ENCODE measurements around the gene UBE3B.

The UBE3B gene

DNA sequence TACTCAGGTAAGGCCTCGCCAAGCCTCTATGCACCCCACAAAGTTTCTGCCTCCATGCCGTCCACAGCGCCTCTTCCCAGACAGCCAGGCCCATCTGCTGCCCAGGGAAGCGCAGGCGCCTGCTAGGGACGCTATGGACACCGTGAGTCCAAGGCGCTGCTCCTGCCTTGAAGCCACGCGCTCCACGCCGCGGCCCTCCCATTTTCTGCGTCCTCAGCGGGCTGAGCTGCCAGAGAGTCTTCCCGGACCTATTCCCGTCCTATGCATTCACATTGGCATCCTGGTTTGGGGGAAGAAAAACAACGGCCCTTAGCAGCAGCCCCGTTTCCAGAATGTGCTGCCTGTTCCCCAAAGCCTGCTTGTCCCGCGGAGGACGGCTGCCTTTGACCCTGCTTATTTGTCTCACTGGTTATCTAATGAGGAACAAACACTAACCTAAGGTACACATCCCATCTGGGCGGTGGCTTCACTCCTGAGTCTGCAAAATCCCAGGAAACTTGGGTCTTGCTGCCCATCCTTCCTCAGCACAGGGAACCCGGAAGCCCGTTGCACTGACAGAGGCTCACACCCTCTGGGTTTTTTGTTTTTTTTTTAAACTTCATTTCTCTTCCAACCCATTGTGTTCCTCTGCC, 57.9 kb downstream of the UBE3B start:
- DNase-seq: no peak

DNA sequence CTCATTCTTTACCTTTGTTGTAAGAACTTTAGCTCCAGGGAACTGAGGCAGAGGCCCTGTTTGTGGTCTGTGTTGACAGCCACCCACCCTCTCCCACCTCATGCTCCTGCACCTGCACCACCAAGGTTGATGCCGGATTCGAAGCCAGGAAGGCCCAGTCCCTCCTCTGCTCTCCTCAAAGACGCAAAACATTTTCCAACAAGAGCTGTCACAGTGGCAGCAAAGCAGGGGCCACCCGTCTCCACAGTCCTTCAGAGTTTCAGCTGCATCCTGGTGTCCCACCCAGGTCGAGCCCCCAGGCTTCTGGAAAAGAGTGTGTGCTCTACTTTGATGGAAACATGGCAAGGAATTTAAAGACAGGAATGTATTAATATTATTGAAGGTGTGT, 58.4 kb downstream of the UBE3B start:
- DNase-seq: no peak

DNA sequence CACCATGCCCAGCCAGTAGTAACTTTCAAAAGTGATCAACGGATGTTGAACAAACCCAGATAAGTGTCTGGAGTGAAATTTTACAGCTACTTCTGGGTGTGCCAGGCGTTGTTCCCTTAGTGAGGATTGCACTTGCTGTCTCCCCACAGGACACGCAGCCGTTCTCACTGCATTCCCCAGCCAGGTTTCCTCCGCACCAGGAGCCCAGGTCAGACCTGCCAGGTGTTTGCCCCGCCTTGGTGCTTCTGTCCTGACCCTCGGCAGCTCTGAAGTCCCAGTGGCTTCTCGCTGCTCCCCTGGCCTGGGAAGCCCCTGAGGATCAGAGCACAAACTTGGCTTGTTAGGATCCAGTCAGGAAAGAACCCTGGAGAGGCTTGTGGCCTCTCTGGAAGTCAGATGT, 59.7 kb downstream of the UBE3B start:
- no peak for DNase-seq

DNA sequence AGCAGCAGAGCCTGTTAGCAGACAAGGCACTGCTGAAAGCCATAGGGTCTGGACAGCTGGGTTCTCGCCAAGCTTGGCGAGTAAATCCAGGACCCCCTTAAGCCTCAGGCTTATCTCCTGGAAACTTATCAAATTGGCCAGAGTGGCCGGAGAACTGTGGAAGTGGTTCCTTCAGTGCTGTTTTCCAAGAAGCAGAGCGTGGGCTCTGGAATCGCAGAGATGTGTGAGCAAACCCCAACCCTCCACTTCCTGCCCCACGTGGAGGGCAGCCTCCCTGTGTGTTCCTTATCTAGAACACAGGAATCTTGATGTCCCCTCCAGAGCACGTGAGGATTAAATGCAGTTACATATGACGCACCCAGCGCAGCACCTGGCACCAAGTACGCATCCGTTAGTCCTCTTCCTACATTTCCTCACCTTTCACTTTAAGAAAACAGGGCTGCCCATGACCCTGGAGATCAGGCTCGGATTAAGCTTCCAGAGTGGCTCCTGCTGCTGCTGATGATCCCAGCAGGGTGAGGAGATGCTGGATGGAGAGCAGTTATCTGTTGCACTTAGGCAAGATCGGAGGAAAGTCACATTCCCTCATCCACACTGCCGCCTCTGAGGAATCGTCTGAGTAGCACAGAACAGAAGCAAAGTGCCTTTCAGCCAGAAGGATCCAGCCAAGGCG, 60.9 kb downstream of the UBE3B start:
- DNase-seq: no peak

DNA sequence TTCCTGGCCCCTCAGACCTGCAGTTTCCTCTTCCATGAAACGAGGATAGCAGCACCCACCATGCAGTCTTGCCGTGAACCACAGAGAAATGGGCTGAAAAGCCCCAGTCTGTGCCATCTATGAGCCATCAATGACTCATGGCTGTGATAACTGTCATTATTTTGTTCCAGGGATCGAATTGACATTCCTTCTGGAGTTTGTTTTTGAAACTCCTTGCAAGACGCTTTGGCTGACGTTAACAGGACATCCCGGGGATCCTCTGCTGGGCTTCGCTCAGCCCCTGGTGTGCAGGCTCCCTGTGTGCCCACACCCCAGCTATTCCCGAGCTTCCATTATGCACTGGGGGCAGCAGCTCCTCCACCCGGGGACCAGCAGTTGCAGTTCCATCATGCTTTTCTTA, 62.1 kb downstream of the UBE3B start:
- no peak for DNase-seq

DNA sequence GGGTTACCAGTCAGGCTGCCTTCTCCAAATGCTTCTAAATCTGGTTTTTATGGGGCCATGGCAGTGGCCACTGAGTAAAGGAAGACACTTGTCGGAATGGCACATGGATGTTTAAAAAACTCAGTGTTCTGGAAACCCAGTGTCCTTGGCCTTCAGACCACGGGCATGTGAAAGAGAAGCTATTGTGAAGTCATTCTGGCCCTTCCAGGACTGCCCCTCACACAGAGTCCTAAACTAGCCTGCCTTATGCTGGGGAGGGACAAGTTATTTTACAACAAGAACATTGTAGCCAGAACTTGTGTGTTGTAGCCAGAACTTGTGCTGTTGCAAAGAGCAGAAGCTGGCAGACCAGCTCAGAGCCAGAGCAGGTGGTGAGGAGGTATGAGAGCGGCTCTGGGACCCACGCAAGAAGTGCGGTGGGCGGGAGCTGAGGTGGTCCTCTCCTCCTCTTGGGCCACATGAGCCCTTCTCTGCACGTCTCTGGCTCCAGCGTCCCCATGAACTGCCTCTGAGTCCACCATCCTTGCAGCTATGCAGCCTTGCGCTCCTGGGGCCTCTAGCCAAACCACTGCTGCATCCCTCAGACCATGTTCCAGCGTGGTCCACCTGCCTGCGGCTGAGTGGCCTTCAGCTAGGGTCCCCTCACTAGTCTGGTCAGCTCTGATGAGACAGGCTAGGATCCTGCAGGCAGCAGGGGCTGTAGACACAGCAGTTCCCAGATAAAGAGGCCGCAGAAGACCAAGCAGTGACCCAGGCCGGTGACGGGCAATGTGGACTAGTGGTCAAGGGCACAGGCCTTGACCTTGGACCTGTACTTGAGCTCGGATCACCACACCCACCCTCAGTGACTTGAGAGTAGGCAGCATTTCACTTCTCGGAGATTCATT, 63.3 kb downstream of the UBE3B start:
- DNase-seq: no peak

DNA sequence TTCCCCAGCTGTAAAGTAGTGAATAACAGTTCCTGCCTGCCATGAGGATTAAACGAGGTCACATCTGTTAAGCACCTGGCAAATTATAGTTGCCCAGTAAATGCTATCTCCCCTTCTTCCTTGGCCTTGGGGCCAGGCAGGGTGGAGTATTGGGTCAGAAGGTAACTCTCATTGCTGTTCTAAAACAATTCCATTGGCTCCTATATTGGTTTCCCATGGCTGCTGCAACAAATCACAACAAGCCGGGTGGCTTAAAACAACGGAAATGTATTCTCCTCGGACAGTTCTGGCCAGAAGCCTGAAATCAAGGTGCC, 63.9 kb downstream of the UBE3B start:
- DNase-seq: no peak

DNA sequence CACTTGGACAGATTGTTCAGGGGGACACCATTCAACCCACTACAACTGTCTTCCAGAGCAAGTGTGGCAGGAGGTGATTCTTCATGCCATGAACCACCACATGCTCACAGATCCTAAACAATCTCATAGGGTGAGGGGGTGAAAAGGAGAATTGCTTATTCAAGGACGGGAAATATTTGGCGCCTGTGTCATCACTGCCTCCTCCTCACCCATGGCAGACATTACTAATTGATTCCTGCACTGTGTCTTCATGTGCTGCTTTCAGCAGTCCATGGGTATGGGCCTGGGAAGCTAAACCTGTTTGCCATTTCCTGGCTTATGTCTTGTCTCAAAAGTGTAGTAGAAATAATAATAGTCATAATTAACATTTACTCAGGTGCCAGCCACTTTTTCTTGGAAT, 64.6 kb downstream of the UBE3B start:
- no peak for DNase-seq

DNA sequence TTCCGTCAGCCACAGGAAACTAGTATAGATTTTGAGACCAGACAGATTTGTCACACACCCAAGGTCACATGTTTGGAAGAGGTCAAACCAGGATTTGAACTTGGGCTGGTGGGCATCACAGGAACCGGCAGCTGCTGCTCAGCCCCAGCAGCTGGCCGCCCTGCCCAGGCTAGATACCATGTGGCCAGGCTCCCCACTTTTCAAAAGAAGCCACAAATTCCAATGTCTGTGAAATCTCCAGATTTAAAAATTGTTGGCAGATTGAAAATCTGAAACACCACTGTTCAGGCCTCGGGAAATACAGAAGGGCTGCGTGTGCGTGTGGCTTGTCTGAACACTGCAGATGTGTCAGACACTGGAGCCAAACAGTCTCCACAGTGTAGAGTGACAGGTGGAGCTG, 65.4 kb downstream of the UBE3B start:
- no peak for DNase-seq

DNA sequence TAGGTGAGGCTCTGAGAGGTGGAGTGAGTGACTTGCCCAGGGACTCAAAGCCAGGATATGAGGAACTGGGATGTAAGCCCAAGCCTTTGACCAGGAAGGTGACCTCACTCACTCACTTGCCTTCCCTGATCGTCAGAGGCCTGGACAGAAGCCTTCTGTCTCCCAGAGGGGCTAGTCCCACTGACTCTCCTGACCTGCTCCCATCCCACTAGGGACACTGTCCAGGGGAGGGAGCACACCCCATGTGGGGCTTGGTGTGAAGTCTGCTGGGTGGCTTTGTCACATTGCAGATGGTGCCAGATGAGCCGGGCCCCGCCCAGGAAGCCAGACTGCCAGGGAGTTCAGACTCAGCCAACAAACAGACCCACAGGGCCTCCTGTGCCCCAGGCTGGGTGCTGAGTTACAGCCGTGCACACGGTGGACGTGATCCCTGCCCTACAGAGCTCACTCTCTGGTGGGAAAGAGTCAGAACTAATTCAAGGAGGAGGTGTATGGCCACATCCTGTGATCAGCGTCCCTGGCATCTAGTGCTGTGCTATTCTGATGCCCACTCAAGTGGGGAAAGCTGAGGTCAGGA, 67.6 kb downstream of the UBE3B start:
- DNase-seq: peak in 1 of 2 experiments; percentile 7

DNA sequence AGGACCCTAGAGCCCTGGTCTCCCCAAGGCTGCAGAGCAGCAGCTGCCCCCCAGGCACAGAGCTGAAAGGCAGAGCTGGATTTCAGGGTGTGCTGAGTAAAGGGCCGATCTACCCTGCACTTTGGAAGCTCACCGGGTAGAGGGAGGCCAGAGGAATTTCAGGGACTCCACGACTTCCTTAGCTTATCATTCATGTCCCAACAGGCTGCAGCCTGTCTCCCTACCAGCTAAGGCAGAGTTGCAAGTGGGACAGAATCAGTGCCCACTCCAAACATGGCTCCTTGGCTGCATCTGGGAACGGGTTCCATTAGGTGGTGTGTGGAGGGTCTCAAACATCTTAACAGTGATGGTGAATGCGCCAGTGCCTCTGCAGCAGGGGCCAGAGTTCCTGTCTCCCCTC, 68.4 kb downstream of the UBE3B start:
- DNase-seq: no peak

DNA sequence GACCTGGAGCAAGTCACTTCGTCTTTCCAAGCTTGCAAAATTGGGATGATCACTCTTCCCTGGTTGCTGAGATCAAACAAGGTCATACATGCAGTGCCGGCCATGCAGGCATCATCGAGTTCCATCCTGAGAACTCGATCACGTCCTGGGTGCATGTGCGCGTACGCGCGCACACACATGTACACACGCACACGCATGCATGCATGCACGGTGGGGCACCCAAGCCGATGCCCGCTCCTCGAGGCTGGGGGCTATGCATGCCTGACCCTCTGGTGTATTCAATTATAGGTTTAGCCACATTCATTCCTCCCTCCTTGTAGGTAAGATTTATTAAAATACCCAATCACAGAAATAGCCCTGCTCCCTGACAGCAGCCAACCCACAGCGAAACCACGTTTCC, 69.9 kb downstream of the UBE3B start:
- no peak for DNase-seq

DNA sequence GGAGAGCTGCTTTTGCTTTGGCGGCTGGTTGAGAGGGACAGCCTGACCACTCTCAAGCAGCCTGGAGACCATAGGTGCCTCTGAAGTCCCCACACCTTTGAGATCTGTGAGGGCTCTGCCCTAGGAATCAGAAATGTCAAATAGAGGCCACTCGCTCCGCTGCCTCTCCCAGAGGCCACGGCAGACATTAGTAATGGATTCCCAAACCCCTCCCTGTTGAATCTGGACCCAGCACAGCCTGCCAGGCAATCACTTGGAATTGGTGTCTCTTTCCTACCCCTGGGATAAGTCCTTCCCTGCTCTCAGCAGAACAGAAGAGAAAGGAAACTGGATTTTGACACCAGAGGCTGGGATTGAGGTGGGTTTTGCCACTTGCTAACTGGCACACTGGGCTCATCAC, 70.8 kb downstream of the UBE3B start:
- DNase-seq: no peak

DNA sequence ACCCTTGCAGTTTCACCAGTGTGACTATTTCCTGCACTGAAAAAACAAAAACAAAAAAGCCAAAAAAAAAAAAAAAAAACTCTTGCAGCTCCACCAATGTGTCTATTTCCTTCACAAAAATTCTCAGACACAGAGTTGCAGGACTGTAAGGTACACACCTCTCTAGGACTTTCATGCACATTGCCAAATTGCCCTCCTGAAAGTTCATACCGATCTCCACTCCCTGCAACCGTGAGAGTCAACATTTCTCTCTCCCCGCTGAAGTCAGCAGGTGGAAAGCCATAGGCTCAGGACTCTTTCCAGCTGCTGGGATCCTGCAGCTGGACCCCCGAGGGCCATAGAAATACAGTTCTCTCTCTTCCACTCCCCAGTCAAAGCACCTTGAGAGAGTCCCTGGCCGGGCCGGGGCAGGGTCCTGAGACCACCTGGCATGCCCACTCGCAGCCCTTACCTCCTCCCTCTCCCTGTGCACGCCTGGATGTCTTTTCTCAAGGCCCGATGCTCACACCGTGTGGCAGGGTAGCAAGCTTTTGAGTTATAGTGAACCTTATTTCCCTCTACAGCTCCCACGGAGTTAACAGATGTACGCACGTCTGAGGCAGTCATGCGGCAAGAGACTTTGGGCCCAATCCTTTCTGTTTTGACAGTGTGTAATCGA, 72.3 kb downstream of the UBE3B start:
- no peak for DNase-seq

DNA sequence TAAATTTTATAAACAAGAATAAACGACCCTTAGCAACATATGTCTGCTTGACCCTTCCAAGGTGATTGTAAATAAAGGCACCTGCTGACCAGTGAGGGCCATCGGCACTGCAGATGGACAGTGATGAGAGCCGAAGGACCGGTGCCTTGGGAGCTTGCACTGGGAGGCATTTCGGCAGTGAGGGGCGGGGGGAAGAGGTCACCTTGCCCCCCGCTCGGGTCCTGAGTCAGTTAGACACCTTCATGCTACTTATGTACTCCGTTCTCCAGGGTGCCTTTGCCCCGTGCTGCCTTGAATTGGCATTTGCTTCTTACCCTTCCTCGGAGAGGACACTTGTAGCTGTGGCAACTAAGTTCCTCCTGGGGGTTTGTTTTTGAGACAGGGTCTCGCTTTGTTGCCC, 72.8 kb downstream of the UBE3B start:
- DNase-seq: no peak

DNA sequence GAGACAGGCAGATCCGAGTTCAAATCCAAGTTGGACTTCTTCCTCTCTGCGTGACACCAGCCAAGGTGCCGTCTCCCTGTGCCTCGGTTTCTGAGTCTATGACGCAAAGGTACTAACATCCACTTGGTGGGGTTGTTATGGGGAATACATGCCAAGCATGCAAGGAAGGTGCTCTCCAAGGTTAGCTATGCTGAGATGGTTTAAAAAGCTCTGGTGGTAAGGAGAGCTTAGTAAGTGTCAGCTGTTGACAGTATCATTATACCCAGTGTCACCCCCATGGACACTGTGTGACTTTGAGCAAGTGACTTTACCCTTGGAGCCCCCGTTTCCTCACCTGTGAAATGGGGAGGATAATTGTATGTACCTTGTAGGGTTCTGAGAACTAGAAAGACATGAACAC, 73.7 kb downstream of the UBE3B start:
- no peak for DNase-seq

DNA sequence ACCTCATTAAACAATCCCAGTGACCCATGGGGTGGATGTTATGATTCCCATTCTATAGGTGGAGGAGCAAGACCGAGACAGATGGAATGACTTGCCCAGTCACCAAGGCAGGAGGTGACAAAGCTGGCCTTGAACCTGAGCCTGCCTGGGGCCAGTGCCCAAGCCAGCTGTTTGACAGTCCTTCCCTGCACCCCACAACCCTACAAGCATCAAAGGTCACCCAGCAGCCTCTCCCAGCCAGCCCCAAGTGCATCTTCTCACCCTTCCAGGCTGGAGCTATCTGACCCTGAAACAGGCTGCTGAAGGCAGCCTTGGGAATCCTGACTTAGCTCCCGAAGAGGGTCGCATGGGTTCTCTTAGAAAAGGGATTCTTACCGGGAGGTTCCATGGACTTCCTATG, 75.5 kb downstream of the UBE3B start:
- no peak for DNase-seq

DNA sequence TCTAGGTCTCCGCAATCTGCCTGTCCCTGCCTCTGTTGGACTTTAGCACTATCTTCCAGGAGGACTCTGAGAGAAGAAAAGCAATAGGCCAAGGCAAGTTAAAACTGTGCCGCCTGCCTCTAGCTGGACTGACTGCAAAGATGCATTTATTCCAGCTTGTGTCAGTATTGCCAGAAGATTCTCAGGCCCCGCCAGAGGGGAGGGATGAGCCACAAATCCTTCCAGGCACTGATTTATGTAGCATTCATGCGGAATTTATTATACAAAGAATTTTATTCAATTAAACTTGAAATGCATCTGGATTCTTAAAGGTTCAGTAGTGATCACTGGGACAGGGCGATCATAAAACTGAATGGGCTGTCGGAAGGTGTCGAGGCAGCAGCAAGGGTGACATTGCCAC, 76.0 kb downstream of the UBE3B start:
- DNase-seq: no peak

DNA sequence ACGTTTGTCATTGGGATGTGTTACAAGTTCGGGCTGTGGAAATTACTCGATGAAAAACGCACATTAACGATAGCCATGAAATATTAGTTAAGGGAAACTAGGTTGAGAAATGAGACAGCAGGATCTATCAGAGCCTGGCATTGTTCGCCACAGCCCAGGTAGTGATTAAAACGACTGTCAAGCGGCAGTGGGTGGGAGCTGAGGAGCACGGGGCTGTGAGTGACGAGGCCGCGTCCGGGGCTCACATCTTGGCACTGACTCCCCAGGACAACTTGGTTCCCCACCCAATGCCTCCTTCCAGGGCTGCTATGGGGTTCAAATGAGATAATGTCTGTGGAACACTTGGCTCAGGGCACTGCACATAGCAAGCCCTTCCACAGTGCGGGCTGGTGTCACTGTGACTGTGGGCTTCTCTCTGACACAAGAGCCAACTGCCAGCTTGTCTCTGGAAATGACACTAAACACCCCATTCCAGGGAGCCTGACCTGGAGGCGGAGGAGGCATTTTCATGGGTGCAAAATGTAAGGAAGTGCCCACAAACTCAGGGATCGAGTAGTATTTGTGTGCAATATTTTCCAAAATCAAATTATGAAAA, 76.6 kb downstream of the UBE3B start:
- no peak for DNase-seq

DNA sequence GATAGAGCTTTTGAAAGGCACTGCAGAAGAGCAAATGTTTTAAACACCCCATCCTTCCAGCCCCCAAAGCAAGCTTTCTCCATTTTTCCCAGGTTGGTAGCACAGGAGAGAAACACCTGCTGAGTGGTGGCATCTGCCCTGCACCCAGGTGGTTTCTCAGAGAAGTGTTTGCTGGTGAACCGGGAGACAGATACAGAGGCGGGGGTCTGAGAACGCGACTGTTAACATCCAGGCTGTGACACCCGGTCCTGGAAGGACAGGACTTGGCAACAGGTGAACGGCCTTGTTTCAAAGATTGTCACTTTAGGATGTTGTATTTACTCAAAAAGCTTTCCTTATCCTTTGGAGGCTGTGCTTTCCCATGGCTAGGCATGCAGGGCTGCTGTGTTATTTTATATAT, 77.3 kb downstream of the UBE3B start:
- DNase-seq: no peak

DNA sequence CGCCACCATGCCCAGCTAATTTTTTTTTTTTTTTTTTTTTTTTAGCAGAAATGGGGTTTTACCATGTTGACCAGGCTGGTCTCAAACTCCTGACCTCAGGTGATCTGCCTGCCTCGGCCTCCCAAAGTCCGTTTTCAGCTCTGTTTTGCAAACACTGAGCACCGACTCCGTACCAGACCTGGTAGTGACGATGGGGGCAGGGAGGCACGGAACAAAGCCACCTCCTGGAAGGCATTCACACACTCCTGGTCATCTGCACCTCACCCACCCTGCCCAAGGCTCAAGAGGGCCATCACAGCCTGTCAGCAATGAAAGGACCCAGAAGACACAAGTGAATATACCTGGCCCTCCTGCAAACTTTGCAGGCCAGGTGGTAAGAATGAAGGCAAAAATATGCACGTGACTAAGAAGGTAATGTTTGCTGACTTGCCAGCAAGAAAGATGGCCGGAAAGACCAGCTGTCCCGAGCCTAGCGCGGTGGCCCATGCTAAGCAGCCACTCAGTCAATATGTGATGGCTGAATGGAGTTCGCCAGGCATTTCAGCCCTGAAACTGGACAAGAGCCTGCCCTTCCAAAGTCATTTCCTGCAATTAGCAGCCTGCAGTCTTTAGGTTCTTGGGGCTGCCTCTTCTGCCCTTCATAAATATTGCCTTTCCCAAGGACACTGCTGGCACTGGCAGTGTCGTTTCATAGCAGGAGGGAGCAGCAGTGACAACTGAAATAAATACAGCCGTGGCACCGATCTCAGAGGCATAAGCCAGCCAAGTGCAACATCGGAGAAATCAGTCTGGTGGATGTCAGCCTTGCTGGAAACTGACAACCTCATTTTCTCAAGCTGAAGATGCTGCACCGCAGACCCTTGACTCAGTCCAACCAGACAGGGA, 78.2 kb downstream of the UBE3B start:
- DNase-seq: no peak

DNA sequence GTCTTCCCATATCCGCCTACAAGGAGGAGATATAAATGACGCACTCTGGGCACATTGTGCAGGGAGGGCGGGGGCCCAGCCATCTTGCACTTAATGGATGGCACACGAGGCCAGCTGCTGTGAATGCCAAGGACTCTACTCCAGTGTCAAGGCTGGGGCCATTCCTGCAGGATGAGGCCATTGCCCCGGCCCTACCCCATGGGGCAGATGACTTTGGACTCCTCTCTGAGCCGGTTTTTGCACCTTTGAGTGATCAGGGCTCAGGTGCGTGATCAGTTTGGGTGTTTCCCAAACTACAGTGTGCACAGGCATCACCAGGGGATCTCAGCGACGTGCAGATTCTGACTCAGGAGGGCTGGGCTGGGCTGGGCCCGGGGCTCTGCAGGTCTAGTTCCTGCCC, 79.8 kb downstream of the UBE3B start:
- no peak for DNase-seq
